PC-9 (cell line): ENCODE results near the gene SPDYE5.

Source experiments
- EZH2 ChIP-seq: fragments of 200-600 bp; sonication (generic); IDR thresholded peaks from 2 replicates; pipeline ENCODE4 v1.8.0; 2017; ENCODE audit warnings: antibody characterized with exemption, low read depth
- TF ChIP-seq, protein P1 (sequence below): fragments of 200-600 bp; sonication (generic); conservative IDR thresholded peaks from 2 replicates; pipeline ENCODE4 v1.6.1; 2017; ENCODE audit warnings: mixed run types, antibody characterized with exemption, mild to moderate bottlenecking, moderate library complexity

DNA sequence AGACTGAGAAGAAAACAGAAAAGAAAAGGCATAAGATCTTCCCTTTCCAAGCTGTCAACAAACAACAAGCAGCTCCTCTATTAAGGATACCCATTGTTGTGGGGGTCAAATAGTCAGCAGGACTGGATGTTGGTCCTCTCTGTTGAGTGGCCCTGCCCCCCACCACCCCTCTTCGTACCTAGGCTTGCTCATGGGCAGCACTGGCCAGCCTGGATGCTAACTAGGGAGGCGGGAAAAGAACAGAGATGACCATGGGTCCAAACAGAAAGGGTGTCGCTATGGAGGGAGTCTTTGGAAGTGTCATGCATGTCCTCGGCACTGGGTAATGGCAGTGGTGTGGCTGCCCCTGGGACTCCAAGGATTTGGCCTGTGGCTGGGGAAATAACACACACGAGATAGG, 45.6 kb downstream of the SPDYE5 start:
- TF ChIP-seq, protein P1, sequence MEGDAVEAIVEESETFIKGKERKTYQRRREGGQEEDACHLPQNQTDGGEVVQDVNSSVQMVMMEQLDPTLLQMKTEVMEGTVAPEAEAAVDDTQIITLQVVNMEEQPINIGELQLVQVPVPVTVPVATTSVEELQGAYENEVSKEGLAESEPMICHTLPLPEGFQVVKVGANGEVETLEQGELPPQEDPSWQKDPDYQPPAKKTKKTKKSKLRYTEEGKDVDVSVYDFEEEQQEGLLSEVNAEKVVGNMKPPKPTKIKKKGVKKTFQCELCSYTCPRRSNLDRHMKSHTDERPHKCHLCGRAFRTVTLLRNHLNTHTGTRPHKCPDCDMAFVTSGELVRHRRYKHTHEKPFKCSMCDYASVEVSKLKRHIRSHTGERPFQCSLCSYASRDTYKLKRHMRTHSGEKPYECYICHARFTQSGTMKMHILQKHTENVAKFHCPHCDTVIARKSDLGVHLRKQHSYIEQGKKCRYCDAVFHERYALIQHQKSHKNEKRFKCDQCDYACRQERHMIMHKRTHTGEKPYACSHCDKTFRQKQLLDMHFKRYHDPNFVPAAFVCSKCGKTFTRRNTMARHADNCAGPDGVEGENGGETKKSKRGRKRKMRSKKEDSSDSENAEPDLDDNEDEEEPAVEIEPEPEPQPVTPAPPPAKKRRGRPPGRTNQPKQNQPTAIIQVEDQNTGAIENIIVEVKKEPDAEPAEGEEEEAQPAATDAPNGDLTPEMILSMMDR, result no peak
- no peak for TF ChIP-seq EZH2
